WERI-Rb-1 (cell line): ENCODE data around the gene CFAP298.
A peak's percentile ranks its signal among the peaks of the same experiment; 100 is the strongest.

Experiments used
- DNase-seq: peaks from one replicate; pipeline ENCODE4 v3.0.0-alpha.2; 2020
- H3K27ac ChIP-seq: fragments of 250-450 bp; sonication (Bioruptor Pico); 2 replicates; pipeline ENCODE4 v1.5.1; 2020; ENCODE audit warnings: mild to moderate bottlenecking, moderate library complexity
- H3K27me3 ChIP-seq: fragments of 250-450 bp; sonication (Bioruptor Pico); 2 replicates; pipeline ENCODE4 v1.5.1; 2021; ENCODE audit warnings: mild to moderate bottlenecking, low read depth, moderate library complexity; ENCODE audit not compliant: insufficient read depth, severe bottlenecking
- H3K36me3 ChIP-seq: fragments of 250-450 bp; sonication (Bioruptor Pico); 2 replicates; pipeline ENCODE4 v1.5.1; 2020; ENCODE audit warnings: mild to moderate bottlenecking, moderate library complexity
- H3K4me3 ChIP-seq: 2 replicates; pipeline ENCODE4 v1.5.1; 2011; ENCODE audit warnings: low read depth, mild to moderate bottlenecking, control low read depth, low read length
- H3K9me3 ChIP-seq: fragments of 250-450 bp; sonication (Bioruptor Pico); 2 replicates; pipeline ENCODE4 v1.5.1; 2021; ENCODE audit warnings: mild to moderate bottlenecking, moderate library complexity; ENCODE audit not compliant: severe bottlenecking
- TF ChIP-seq, protein P1 (sequence below): IDR thresholded peaks from 2 replicates; pipeline ENCODE4 v1.5.1; 2011; ENCODE audit warnings: low read depth, mild to moderate bottlenecking, control low read depth, inconsistent platforms, low read length

Gene CFAP298

DNA sequence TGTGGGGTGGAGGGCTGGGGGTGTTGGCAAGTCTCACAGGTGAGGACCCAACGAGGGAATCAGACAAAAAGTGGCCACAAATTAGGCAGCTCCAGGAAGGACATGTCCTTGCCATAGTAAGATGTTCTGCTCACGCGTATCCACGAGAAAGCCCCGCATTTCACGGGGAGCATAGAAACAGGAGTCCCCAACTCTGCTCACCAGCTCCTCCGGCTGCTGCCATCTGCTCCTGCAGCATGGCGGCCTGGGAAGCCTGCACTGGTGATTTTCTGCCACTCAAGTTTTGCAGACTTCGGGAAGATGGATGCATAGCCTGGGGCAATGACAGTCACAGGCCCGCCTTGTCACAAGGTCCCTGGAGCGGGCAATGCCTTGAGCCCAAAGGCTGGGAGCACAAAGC is 36.2 kb downstream of the CFAP298 start:
- peaks cover 6% of the 10 kb centered on the region for H3K36me3 ChIP-seq
- no peak for DNase-seq
- H3K27me3 ChIP-seq: no peaks in the 10 kb centered on the region
- TF ChIP-seq, protein P1, sequence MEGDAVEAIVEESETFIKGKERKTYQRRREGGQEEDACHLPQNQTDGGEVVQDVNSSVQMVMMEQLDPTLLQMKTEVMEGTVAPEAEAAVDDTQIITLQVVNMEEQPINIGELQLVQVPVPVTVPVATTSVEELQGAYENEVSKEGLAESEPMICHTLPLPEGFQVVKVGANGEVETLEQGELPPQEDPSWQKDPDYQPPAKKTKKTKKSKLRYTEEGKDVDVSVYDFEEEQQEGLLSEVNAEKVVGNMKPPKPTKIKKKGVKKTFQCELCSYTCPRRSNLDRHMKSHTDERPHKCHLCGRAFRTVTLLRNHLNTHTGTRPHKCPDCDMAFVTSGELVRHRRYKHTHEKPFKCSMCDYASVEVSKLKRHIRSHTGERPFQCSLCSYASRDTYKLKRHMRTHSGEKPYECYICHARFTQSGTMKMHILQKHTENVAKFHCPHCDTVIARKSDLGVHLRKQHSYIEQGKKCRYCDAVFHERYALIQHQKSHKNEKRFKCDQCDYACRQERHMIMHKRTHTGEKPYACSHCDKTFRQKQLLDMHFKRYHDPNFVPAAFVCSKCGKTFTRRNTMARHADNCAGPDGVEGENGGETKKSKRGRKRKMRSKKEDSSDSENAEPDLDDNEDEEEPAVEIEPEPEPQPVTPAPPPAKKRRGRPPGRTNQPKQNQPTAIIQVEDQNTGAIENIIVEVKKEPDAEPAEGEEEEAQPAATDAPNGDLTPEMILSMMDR: 0 out of 2 replicates have a peak, but pooled peaks have one; percentile 10
- H3K9me3 ChIP-seq: no peaks in the 10 kb centered on the region
- H3K4me3 ChIP-seq: no peak overlapping the region
- H3K27ac ChIP-seq: no peak overlapping the region

DNA sequence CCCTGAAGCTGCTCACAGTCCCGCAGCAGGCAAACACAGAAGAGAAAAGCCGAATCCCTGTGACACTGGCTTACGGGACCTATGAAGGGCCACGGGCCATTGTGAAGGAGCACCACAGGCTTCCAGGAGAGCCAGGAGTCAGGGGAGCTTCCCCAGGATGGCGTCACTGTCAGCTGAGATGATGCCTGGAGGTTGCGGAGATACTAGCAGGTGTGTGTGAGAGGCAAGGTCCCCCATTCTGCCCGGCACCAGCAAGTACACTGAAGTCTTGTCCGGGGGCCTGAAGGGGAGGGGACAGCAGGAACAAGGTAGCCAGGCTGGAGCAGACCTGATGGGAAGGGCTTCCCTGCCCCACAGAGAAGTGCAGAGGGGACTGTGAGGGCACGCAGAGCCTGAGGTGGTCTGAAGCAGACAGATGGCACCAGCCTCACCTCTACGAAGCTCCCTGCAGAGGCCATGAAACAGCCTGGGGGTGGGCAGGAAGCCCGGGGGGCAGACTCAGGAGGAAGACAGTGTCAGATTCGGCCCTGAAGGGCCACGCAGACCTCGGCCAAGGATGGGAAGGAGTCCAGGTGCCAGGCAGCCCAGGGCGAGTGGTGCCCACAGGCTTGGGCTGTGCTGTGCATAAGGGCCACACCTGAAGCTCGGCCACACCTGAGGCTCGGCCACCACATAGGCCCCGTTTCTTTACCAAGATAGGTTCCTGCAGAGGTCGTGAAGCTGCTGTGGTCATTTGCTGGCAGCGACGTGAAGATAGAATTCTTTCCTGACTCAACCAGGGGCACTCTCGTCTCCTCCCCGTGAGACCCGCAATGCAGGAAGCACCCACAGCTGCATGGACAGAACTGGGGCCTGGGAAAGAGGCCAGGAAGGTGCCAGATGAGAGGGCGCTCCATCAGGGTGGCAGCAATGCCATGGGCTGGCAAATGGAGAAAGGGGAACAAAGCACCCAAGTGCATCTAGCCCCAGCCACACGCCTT is 36.9 kb downstream of the CFAP298 start:
- no peak for DNase-seq
- Histone ChIP-seq H3K27me3 (no peaks in the 10 kb centered on the region), H3K36me3 (peaks cover 6% of the 10 kb centered on the region), H3K9me3 (no peaks in the 10 kb centered on the region), H3K4me3 (no peak overlapping the region), H3K27ac (no peak overlapping the region)
- TF ChIP-seq, protein P1: no peak

DNA sequence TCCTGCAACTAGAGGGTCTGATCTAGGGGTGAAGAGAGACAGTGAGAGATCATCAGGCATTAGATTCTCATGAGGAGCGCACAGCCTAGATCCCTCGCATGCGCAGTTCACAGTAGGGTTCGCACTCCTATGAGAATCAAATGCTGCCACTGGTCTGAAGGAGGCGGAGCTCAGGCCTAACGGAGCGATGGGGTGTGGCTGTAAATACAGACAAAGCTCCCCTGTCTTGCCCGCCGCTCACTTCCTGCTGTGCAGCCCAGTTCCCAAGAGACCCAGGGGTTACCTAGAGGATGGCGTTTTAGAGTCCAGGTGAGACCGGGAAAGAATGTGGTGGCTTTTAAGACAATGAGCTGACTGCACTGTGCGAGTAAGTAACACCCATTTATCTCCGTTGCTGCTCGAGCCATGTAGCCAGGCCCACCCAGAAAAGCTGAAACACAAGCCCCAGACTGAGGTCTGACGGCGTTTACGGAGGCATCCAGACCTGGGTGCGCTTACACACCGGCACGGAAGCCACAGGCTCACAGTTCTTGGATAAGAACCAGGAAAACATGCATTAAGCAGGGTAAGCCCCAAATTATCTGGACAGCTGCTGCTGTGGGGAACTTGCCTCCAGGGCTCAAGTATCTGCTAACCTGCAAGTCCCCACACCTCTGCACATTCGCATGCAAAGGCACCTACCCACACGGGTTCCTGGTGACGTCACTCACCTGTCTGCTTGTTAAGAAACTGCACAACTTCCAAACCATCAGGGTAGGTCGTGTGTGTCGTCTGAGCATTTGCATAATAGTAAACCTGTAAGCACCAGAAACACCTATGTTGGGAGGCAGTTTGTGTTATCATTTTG is 39.4 kb downstream of the CFAP298 start:
- Histone ChIP-seq H3K4me3 (no peak overlapping the region), H3K27ac (no peak overlapping the region), H3K9me3 (no peaks in the 10 kb centered on the region), H3K36me3 (peaks cover 3% of the 10 kb centered on the region; the same call in 1 of the 2 replicates), H3K27me3 (no peaks in the 10 kb centered on the region)
- TF ChIP-seq, protein P1: no peak
- no peak for DNase-seq

DNA sequence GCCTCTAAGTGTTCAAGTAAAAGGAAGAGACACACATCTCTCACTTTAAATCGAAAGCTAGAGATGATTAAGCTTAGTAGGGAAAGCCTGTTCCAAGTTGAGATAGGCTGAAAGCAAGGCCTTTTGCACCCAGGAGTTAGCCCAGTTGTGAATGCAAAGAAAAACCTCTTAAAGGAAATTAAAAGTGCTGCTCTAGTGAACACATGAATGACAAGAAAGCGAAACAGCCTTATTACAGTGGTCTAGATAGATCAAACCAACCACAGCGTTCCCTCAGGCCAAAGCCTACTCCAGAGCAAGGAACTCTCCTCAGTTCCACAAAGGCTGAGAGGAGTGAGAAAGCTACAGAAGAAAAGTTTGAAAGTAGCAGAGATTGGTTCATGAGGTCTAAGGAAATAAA is 41.7 kb downstream of the CFAP298 start:
- no peaks in the 10 kb centered on the region for H3K27me3 ChIP-seq
- no peak overlapping the region for H3K27ac ChIP-seq
- TF ChIP-seq, protein P1: no peak
- DNase-seq: no peak
- no peak overlapping the region for H3K4me3 ChIP-seq
- no peaks in the 10 kb centered on the region for H3K36me3 ChIP-seq
- H3K9me3 ChIP-seq: no peaks in the 10 kb centered on the region

DNA sequence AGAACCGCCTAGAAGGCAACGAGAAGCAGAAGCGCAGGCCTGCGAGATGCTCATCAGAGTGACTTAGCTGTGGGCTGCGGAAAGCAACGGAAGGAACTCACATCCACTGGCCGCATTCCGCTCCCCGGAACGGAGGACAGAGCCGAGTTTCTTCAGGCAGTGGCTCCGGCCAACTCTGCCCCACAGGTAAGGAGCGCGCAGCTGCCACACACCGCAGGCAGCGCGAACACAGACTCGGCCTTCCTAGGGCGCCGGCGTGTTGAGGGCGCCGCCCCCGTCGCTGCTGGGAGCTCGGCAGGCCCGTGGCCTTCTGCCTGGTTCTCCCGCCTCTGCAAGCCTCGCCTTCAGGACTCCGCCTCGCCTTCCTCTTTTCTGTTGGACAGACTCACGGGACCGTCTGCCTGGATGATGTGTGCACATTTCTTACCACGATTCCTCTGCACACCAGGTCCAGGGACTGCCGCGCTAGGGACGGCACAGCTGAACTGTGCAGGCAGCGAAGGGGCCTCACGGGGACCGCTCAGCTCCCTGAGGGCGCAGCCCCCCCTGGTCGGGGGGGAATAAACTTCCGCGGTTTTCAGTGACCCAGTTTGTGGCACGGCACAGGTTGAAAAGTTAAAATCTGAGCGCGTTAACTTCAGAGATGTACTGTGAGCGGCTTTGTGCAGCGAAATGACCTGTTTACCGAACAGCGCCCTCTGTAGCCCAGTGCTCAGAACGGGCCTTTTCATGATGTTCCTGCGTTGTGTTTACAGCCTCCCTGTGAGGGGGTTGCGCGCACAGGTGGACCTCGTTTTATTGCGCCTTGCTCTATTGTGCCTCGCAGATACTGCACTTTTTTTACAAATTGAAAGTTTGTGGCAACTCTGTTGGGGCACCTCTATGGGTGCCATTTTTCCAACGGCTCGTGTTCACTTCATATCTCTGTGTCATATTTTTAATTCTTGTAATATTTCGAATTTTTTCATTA is 42.6 kb downstream of the CFAP298 start:
- Histone ChIP-seq H3K27ac (peak overlapping the region; percentile 34), H3K36me3 (no peaks in the 10 kb centered on the region), H3K9me3 (peaks cover 3% of the 10 kb centered on the region), H3K27me3 (no peaks in the 10 kb centered on the region), H3K4me3 (peak overlapping the region; percentile 74)
- TF ChIP-seq, protein P1: peak; percentile 95
- peak; percentile 89 for DNase-seq
